HL-60/S4 treated with retinoic acid at 250 ng/mL for 4 days and 3 days (cell line): ENCODE data around the gene KIF25.
"Not testable (repeated sequence)": the region's sequence is repeated elsewhere in the genome, so short reads cannot be mapped to it uniquely, and the experiment has no call there.

Experiments used
- in situ Hi-C: fragments of 300-500 bp; cut with MboI; formaldehyde crosslinking; loops from 2 replicates; pipeline ENCODE4 v1.7.0; 2022; ENCODE audit warnings: low sequenced_read_pairs

KIF25 gene

GRCh38 chr6:168062346-168063289 lies 65.1 kb downstream of the KIF25 start:
- in situ Hi-C loops = no loop called here

- in situ Hi-C loops = no loop called here
Observed at GRCh38 chr6:168063431-168063830, 66.0 kb downstream of the KIF25 start.

- in situ Hi-C loops = no loop called here
Observed at GRCh38 chr6:168064226-168064807, 66.8 kb downstream of the KIF25 start.

- in situ Hi-C loops = no loop called here
Observed at GRCh38 chr6:168067081-168067759, 69.7 kb downstream of the KIF25 start.

- in situ Hi-C loops = no loop called here
Observed at GRCh38 chr6:168070804-168071203, 73.3 kb downstream of the KIF25 start.

GRCh38 chr6:168071620-168072019 lies 74.1 kb downstream of the KIF25 start:
- in situ Hi-C loops = no loop called here

- in situ Hi-C loops = no loop called here
Observed at GRCh38 chr6:168072261-168072660, 74.8 kb downstream of the KIF25 start.

GRCh38 chr6:168072730-168073129 lies 75.3 kb downstream of the KIF25 start:
- in situ Hi-C loops = no loop called here

- in situ Hi-C loops = no loop called here
Observed at GRCh38 chr6:168073937-168074730, 76.7 kb downstream of the KIF25 start.

- in situ Hi-C loops = no loop called here
Observed at GRCh38 chr6:168075216-168075615, 77.7 kb downstream of the KIF25 start.

- in situ Hi-C loops = no loop called here
Observed at GRCh38 chr6:168075787-168076202, 78.3 kb downstream of the KIF25 start.

- in situ Hi-C loops = not testable (repeated sequence)
Observed at GRCh38 chr6:168077401-168077800, 79.9 kb downstream of the KIF25 start.

GRCh38 chr6:168078175-168078942 lies 80.9 kb downstream of the KIF25 start:
- in situ Hi-C loops = no loop called here

GRCh38 chr6:168078943-168079405 lies 81.5 kb downstream of the KIF25 start, which contains the start of gene FRMD1:
FRMD1 (minus strand) TSS chr6:168079212; CDS start chr6:168079094, 118 bp downstream.
- in situ Hi-C loops = no loop called here

GRCh38 chr6:168080393-168081077 lies 83.1 kb downstream of the KIF25 start:
- in situ Hi-C loops = no loop called here

- in situ Hi-C loops = no loop called here
Observed at GRCh38 chr6:168081858-168082546, 84.5 kb downstream of the KIF25 start.

GRCh38 chr6:168082860-168083513 lies 85.5 kb downstream of the KIF25 start:
- in situ Hi-C loops = no loop called here

- in situ Hi-C loops = no loop called here
Observed at GRCh38 chr6:168083514-168083885, 86.0 kb downstream of the KIF25 start.
